ENCODE data around the gene NWD2. TPM values are rescaled to one million over a fixed set of nuclear protein-coding genes. Genes with fewer than 3 reads are reported as not detected.
"Not testable (repeated sequence)": the region's sequence is repeated elsewhere in the genome, so short reads cannot be mapped to it uniquely, and the experiment has no call there.

The NWD2 gene, protein sequence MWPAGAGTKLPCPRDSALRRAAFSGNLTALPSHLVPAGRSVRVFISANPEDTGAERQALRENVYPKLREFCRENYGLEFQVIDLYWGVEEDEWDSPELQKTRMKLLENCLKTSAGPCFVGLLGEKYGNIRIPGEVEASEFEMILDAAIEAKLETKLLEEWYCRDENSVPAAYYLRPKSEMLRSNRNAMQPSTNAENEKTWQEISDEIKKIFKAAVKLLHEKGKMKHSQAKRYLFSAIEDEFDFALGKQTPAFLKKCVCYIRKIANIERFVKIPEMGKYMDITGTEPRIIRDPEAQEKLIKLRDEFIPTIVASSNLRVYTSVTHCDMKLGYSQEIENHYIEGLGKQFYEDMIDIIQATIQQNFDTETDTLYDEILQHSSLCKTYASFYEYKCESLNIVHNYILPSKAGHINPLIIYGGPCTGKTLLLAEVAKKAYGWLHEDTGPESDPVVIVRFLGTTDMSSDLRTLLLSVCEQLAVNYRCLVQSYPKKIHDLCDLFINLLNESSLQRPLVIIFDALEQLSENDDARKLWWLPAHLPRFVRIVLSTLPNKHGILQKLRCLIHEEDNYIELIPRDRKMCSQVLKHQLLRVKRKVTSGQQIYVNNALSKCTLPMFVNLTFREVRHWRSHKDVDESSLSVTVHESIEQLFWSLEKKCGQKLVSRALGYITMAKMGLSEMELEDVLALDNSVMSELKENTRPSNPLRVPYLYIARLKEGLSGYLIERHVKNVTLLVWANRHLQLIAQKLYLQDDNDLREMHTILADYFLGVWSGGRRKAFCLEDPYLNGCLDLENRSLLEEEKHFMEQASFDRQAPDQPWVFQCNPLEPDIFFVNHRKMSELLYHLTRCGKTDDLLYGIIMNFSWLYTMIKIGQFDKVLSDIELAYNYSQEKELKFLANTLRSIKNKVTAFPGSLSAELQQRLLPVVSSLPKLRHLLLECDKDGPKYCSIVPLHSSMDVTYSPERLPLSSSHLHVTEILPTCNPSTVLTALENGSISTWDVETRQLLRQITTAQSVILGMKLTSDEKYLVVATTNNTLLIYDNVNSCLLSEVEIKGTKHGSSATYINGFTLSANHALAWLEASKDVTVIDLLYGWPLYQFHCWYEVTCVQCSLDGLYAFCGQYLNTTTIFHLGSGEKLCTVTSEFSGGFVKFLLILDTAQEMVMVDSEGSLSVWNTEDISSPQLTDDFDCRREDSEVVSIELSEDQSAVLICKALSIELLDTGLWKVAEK (N-terminal part only)
- 2.4 TPM for total RNA-seq (ENCODE audit: insufficient read depth, low replicate concordance)

GRCh38 chr4:37244583-37245390 is at the start of gene NWD2:
Gene NWD2, plus strand, starts transcription at chr4:37244743. Its CDS starts 325 bp downstream, at chr4:37245068.
- peak; percentile 35 for DNase-seq (ENCODE audit: low spot score)

GRCh38 chr4:37197899-37198298 is 46.6 kb upstream of the NWD2 start:
- no peak for DNase-seq (ENCODE audit: low spot score)

- DNase-seq (ENCODE audit: low spot score), result not testable (repeated sequence)
Measured at GRCh38 chr4:37204740-37205139, 39.8 kb upstream of the NWD2 start.

DNA sequence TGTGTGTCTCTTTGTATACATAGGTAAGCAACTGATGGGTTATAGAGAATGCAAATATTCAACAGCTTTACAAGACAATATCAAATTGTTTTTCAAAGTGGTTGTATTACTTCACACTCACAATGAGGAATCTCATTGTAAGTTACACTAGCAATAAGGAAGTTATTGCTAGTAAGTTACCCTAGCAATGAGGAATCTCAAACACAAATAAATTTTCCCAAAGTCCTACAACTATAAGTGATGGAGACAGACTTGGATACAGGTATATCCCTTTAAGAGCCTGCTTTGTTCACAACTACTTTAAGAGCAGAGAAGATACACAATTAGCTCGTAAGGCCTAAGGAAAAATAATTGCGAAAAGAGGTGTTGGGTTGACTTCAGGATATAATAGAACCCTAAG is 28.3 kb upstream of the NWD2 start:
- no peak for DNase-seq (ENCODE audit: low spot score)

DNA sequence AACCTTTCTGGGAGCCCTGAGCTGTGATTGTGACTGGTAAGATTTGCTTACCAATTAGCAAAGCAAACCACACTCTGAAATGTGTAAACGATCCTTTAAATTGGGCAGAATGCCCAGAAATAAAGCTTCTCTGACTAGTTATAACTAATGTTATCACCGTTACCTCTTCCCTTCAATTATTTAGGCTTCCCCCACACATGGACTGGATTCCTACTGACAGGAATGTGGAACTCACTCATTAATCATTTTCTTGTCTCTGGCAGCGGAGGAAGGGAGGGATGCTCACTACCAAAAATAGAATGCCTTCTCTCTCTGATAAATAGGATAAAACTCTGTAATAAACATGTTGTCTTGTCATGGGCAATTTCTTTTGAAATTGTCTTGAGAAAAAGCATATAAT is 25.3 kb upstream of the NWD2 start:
- no peak for DNase-seq (ENCODE audit: low spot score)

- no peak for DNase-seq (ENCODE audit: low spot score)
Measured at GRCh38 chr4:37219990-37220389, 24.6 kb upstream of the NWD2 start.

GRCh38 chr4:37220685-37221084 is 23.9 kb upstream of the NWD2 start:
- no peak for DNase-seq (ENCODE audit: low spot score)

DNA sequence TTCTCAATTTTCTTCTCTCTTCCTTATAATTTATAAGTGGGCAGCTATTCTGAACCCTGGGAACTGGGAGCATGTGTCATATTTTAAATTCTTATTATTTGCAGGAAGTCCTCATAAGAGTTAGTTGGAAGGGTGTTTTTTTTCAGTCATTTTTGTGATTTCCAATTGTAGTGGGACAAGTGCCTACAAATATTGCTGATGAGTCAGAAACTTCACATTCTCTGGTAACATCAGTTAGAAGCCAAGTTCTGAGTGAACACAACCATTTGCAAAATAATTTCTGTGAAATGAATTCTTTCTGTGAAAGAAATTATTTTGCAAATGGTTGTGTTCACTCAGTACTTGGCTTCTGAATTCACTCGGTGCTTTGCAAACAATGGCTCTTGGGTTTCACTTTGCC is 20.8 kb upstream of the NWD2 start:
- no peak for DNase-seq (ENCODE audit: low spot score)

GRCh38 chr4:37224854-37225253 is 19.7 kb upstream of the NWD2 start:
- peak; percentile 8 for DNase-seq (ENCODE audit: low spot score)

DNA sequence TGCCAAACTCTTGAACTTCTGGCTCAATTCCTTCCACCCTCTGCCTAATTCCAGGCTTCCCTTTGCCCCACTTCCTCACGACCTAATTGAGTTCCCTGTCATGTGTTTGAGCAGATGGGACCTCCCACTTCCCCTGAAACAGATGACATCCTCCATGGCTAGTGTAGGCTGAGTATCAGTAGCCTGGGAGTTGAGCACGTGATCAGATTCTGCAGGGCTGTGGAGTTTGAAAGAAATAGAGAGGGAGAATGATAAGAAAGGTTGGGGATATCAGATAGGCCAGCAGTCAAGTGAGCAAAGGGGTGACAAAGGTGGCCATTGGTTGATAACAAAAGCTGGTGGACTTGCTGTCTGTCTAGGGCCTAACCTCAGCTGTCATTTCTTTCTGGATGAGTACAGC is 18.8 kb upstream of the NWD2 start:
- no peak for DNase-seq (ENCODE audit: low spot score)

- no peak for DNase-seq (ENCODE audit: low spot score)
Measured at GRCh38 chr4:37232315-37232714, 12.2 kb upstream of the NWD2 start.

DNA sequence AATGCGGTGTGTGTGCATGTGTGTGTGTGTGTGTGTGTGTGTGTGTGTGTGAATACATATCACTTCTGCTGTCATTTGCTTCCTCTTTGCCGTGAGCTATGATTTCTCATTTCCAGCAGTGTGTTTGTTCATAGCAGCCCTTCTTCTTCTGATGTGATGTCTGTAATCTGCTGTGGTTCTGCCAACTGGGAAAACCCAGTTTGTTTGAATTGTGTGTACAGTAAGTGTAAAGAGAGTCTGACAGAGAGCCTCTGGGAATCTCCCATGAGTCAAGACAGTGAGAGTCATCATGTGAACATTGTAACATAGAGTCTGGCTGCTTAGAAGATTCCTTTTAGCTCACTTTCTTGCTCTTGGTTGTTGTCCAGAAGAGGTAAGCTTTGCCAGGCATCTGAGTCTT is 8.4 kb upstream of the NWD2 start:
- no peak for DNase-seq (ENCODE audit: low spot score)

GRCh38 chr4:37241647-37242046 is 2.9 kb upstream of the NWD2 start:
- DNase-seq (ENCODE audit: low spot score), result no peak

GRCh38 chr4:37243051-37243450 is 1.5 kb upstream of the NWD2 start:
- no peak for DNase-seq (ENCODE audit: low spot score)

DNA sequence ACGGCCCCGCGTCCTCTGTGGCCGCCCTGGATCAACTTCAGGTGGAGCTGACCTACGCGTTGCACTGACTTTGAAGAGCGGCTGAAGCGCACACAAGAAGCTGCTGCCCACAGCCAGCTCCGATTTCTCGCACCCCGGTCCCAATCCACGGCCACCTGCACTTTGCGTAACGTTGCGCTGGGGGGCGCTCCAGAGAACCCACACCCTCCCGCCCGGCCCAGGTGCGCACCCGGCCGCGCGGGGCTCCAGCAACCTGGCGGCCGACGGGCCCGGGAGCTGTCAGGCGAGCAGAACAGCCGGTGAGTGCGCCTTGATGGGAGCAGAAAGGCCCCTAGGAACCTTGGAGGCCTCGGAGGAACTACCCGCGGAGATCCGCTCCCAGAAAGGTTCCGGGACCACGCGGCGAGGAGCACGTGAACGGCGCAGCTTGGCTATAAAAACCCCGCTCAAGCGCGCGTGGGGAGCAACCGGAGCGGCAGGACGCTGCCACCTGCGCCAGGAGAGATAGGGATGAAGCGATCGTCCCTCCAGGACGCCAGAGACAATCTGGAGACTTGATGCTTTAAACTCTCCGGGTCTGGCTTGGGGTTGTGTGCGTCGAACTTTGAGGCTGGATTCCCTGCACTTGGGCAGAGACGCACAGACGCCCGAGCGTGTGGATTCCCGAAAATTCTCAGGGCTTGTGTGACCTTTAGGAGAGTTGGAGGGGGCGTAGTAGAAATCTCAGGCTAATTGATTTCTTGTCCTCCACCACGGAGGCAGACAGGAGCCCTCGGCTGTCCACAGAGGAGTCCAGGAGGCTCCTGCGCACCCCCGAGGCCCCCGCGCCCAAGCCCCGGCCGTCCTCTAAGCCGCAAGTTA is 591 bp upstream of the NWD2 start:
- no peak for DNase-seq (ENCODE audit: low spot score)

DNA sequence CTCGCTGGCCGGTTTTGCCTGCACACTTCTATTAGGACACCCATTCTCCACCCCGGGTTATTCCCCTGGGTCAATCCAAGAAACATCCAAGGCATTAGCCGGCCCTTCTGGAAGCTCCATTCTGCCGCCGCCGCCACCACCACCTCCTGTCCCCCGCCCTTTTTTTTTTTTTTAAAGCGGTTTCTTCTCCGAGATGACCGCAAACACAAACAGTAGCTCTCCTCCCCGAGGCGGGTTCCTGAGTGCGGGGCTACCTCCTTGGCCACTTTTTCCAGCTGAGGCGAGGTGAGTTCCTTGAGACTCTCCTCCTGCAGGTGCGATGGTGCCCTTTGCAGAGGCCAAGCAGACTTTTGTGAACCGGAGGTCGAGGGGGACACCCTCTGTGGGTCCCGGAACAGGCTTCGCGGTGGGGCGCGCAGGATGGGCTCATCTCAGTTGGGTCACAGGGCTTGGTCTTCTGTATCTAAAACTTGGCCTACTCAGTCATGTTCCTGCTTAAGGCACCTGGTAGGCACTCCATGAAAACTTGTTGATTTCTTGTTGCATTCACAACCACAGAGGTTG is 930 bp downstream of the NWD2 start:
- DNase-seq (ENCODE audit: low spot score), result no peak

- DNase-seq (ENCODE audit: low spot score), result no peak
Measured at GRCh38 chr4:37246891-37247290, 2.3 kb downstream of the NWD2 start.

DNA sequence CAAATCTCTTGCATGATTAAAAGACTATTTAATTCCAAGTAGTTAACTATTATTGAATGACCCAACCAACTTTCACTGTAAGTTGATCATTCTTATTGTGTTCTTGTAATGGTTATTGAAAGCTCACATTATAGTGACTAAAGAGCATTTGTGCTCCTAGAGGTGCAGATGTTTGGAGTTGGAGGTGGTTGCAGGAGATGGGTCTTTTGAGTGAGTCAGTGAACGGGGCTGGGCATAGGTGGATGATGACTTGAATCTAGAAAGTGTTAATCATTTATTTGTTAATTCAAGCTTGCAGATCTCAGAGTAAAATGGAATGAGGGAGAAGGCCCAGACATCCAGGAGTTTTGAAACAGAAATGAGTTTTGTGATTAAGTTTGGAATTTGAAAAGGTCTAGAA is 13.7 kb downstream of the NWD2 start:
- no peak for DNase-seq (ENCODE audit: low spot score)

- DNase-seq (ENCODE audit: low spot score), result no peak
Measured at GRCh38 chr4:37268319-37268718, 23.8 kb downstream of the NWD2 start.

GRCh38 chr4:37279121-37279520 is 34.6 kb downstream of the NWD2 start:
- no peak for DNase-seq (ENCODE audit: low spot score)

Data from umbilical cord (tissue), 2 donors.